ENCODE results near the gene LRBA.
"Not testable (repeated sequence)": the region's sequence is repeated elsewhere in the genome, so short reads cannot be mapped to it uniquely, and the experiment has no call there.

Gene LRBA

DNA sequence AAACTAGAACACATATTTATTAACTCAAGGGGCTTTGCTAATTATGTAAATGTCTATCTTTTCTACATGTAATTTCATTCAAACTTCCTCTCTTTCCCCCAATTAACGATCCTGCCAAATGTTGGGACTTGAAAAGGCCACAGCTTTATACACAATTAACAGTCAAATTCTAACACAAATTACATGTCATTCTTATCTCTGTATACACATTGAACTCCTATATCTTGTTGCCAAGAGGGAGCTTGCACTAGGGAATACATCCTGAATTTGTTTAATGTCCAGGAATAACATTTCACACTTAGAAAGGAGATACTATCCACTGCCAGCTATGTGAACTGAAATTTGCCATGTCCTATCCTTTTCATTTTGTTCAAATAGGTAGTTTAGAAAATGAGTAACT, 472.0 kb downstream of the LRBA start:
- no peak for DNase-seq

DNA sequence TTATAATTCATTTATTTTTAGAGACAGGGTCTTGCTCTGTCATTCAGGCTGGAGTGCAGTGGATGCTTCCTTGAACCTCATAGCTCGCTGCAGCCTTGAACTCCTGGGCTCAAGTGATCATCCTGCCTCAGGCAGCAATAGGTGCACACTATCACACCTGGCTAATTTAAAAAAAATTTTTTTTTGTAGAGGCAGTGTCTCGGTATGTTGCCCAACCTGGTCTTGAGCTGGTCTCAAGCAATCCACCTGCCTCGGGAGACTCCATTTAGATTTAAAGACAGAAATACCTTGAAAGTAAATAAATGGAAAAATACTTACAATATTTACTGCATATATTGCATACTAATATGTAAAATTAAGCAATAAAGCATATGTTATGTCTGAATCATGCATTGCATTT, 473.4 kb downstream of the LRBA start:
- no peak for DNase-seq

DNA sequence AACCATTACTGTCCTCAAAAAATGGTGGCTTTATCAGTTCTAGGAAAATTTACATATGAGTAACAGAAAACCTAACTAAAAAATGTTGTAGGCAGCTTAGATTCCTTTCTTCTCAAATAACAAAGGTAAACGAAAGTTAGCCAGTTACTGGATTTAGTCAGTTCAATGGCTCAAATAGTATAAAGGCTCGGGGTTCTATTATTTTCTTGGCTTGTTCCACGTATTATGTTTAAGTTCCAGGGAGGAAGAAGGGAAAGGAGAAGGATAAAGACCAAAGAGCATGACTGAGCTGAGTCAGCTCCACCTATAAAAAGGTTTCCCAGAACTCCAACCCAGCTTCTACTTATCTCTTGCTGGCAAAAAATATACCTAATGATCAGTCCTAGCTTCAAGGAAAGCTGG, 474.1 kb downstream of the LRBA start:
- DNase-seq = no peak

DNA sequence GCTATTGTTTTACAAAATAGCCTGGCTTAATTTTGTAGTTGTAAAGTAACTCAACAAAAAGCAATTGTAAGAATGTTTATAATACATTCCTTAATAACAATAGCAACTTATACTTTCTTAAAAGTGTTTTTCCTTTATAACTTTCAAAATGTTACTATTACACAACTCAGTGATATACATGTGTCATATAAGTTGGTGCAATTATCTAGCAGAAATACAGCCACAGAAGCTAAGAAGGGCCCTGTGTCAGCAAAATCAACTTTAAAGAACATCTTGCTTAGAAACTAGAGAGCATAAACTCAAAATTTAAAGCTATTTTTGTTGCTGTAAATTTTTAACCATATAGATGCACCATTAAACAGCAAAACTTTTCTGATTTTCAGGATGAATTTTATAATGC, 474.5 kb downstream of the LRBA start:
- no peak for DNase-seq

DNA sequence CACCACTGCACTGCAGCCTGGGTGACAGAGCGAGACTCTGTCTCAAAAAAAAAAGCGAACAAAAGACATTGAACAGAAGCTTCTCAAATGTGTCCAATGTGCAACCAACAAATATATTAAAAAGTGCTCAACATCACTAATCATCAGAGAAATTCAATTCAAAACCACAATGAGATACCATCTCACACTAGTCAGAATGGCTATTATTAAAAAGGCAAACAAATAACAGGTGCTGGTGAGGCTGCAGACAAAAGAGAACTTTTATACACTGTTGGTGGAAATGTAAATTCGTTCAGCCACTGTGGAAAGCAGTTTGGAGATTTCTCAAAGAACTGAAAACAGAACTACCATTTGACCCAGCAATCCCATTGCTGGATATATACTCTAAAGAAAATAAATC, 477.2 kb downstream of the LRBA start:
- DNase-seq = not testable (repeated sequence)

DNA sequence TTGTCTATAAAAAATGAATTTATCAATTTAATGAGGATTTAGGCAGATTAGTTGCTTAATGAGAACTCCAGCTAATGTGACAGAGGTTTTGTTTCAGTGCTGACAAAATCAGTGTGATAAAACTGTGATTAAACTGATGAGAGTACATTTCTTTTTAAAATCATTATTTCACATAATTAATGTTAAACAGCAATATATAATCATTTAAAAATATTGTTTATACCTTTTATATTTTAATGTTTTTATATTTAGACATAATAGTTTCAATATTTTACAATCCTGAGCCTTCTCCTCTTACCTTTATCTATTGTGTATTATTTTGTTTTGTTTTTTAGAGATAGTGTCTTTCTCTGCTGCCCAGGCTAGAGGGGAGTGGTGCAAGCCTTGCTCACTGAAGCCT, 480.3 kb downstream of the LRBA start:
- DNase-seq = no peak

DNA sequence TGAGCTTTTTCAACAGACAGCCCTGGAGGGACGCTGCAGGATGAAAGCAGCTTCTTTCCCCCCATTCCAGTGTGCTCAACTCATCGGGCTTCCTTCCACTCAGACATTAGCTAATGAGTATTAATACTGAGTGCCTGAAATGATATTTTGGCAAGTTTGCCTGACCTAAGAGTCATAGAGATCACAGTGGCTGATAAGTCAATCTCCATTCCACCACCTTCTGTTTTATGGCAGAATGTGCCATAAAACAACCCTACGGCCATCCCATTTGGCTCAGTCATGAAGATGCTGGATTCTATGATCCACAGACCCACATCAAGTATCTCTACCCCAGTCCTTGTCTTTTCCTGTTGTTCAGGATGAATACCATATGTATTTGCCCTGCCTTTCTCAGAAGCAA, 481.4 kb downstream of the LRBA start:
- DNase-seq = no peak

DNA sequence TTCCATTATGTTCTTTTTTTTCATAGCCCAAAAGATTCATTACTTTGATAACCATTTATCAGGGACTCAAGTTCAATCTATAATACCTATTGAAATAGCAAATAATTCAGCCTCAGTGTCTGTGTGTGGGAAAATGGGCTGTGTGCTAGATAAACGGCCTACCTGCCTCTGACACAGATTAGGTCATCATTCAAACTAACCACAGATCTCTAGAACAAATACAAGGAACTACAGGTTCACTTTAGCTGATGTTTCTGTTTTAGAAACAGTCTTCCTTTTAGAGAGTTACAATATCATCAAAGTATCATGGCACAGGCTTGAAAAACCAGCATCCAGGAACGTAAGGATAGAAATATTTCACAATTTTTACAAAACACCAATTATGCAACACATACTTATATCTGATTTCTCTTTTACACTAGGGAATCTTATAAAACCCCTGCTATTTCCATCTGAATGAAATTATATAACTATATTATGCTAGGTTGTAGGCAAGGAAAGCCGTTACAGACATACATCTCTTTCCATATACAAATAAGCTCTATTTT, 489.7 kb downstream of the LRBA start:
- no peak for DNase-seq

DNA sequence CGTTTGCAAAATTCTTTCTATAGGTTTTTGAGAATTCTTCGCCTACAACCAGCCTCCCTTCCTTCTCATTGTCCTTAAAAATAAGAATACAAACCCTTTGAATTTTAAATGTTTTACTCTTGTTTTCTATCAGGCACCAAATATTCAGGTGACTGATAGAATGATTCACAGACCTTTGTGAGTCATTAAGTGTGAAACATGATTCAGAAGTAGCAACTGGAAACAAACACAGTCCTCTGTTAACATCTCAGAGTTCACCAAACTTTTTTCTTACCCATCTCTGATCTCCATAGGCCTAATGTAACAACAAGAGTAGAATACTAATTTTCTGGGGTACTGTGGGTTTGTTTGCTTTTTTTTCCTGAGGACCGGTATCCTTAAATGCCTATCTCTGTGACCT, 496.5 kb downstream of the LRBA start:
- no peak for DNase-seq

DNA sequence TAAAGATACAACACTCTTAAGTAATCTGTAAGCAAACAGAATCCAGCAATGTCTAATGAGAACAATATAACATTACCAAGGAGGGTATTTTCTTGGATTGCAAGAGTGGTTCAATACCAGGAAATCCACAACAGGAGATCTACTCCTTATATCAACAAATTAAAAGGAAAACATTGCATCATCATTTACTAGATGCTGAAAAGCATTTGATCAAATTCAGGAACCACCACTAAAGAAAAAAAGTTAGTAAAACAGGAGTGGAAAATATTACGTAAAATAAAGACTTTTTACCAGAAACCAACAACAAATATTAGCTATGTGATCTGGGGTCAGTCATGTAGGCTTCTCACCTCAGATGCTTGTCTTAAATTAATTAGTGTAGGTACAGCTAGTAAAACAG, 499.9 kb downstream of the LRBA start:
- no peak for DNase-seq

DNA sequence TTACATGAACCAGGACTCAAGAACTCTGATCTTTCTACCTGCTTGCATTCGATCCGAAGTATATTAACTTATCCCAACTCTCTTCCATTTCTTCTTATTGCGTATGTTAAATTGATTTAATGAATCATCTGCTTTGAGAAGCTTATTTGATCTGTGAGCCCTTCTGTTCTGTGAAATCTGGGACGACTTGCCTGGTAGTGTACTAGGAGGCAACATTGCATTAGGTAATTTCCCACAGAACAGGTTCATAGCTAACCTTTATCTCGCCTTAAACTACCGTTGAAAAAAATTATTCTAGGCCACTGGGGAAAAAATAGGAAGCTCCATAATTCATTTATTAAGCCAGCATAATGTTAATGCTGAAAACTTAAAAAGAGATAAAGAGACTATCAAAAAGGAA, 500.4 kb downstream of the LRBA start:
- no peak for DNase-seq

DNA sequence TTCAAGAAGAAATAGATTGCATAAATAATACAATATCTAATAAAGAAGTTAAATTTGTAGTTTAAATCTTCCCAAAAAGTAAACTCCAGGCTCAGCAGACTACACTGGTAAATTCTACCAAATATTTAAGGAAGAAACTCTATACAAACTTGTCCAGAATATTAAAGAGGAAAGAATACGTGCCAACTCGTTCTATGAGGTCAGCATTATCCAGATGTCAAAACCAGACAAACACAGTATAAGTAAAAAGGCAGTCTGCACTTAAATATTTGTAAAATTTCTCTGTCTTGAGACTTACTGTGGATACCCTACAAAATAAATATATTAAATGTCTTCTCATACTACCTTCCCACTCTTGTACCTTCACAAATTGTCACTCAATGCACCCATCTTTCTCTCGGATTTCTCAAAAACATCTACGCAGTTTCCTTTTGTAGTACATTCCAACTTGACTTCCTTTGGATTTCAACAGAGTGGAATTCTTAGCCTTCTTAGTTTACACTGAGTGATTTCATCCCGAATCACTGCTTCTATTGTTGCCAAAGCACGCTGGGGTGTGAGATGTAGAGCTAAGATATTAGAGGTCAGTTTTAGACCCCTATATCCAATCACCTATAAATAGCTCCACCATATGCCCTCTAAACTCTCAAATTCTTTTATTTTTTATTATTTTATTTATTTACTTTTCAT, 504.8 kb downstream of the LRBA start:
- no peak for DNase-seq

DNA sequence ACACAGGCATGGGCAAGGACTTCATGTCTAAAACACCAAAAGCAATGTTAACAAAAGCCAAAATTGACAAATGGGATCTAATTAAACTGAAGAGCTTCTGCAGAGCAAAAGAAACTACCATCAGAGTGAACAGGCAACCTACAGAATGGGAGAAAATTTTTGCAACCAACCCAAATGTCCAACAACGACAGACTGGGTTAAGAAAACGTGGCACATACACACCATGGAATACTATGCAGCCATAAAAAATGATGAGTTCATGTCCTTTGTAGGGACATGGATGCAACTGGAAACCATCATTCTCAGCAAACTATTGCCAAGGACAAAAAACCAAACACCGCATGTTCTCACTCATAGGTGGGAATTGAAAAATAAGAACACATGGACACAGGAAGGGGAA, 507.4 kb downstream of the LRBA start:
- not testable (repeated sequence) for DNase-seq

DNA sequence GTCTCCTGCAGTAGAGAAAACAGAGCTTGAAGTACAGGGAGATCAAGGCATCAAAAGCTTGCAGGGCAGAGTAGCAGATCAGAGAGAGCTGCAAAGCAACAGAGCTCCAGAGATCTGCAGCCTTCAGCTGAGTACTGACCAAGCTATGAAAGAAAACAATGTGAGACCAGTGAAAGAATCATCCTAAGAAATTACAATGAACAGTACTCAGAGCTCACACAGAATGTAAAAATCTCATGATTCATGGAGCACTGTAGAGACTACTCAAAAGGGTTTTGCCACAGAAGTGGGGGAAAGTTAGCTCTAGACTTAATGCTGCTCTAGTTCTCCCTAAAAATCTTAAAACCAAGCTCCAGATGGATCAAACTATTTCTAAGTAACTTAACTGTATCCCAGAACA, 513.1 kb downstream of the LRBA start:
- DNase-seq = no peak

DNA sequence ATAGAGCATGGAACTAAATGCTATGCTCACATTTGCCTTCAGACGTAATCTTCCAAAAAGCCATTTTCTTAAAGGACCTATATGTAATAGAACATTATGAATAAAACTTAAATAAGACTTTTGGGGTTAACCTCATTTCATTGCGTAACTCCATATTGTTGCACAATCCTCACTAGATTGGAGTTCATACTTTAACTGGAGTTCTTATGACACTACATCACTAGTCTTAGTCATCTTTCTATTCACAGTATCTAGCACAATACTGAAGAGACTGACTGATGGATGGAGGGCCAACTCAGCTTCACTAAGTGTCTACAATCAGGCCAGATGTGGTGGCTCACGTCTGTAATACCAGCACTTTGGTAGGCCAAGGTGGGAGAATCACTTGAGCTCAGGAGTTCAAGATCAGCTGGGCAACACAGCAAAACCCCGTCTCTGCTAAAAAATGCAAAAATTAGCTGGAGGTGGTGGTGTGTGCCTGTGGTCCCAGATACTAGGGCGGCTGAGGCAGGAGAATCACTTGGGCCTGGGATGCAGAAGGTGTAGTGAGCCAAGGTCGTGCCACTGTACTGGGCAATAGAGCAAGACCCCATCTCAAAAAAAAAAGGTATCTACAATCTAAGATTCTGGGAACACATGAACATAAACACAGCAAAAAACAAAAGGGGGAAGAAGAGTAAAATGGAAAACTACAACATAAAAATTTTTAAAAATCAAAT, 513.9 kb downstream of the LRBA start:
- DNase-seq = no peak

DNA sequence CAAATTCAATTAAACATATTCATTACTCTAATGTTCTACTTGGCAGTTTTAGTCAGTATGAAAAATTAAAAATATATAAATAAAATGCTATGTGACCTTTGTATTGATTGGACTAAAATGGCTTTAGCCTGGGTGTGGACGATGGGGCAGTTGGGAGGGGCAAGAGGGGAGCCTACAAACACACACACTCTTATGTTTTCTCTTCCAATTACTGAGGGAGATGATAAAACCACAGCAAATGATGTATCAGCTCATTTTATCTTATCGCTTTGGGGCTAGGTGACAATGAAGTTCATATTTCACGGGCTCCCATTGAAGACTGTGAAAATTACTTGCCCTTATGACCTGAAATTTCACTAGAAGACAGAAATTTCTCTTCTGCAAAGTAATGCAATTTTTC, 517.5 kb downstream of the LRBA start:
- no peak for DNase-seq

DNA sequence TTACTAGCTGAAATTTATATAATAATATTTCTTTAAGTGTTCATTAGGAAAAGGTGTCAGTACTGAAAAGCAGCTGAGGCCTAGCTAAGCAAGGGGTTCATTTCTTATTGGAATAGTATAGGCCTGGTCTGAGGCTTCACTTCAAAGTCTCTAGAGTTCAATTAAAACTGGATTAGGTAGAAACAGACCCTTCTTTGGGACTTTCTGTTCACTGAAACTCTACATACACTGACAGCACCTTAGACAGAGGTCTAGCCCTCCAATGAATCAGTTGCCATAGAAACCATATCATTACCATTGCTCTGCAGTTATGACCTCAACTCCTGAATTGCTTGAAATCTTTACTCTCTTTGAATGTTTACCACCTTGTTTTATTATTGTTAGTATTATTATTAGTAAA, 519.5 kb downstream of the LRBA start:
- no peak for DNase-seq

DNA sequence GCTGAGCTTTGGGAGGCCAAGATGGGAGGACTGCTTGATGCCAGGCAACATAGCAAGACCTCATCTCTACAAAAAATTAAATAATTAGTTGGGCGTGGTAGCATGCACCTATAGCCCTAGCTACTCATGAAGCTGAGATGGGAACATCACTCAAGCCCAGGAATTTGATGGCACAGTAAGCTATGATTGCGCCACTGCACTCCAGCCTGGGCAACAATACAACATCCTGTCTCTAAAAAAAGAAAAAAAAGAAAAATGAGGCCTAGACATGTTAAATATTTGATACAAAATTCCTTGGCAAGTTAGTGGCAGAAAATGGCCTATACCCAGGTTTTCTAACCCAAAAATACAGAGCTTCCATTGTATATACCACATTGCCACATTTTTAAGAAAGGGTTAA, 521.2 kb downstream of the LRBA start:
- DNase-seq = no peak

DNA sequence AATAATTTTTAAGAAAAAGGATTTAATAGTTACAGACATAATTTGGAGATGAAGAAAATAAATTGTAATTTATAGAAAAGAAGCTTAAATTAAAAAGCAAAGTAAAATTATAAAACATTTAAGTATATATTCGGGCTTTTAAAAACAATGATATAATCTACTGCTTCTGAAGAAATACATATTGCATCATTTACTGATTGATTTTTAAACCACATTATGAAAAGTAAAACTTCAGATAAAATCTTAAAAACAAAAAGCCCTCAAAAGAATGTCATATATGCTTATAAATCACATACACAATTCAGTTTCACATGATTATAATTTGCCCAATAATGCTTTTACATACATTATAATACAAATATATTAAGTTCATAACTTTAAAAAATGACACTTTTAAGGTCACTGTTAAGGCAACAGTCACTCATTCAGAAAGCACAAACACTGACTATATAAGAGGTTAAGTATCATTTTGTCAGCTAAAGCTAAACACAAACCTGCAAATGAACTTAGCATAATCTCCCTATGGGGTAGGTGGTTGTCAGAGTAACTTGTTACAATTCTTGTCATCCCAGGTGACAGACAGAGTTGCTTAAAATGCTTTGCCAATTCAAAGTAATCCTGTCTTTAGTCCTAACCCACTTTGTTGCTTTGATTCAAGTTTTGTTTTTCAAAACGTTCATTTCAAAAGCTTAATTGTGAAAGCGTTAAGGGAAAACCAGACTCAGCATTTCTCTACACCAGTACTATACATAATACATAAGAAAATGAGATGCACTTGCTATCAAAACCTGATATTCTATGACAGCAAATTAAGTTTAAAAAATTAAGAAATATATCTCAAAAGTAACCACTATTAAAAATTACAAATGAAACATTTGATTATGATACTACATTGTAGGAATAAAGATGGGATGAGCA, 523.7 kb downstream of the LRBA start:
- no peak for DNase-seq

DNA sequence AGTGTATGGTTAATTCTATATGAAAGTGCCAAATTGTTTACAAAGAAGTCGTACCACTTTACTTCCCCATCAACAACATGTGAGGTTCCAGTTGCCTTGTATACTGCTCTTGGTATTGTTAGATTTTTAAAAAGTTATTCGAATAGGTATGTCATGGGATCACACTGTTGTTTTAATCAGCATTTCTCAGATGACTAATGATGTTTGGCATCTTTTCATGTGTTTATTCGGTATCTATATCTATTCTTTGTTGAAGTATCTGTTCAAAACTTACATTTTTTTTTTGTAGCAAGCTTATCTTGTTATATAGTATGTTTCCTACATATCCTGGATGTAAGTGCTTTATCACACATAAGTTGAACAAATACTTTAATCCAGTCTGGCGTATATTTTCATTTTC, 532.5 kb downstream of the LRBA start:
- DNase-seq = no peak

DNA sequence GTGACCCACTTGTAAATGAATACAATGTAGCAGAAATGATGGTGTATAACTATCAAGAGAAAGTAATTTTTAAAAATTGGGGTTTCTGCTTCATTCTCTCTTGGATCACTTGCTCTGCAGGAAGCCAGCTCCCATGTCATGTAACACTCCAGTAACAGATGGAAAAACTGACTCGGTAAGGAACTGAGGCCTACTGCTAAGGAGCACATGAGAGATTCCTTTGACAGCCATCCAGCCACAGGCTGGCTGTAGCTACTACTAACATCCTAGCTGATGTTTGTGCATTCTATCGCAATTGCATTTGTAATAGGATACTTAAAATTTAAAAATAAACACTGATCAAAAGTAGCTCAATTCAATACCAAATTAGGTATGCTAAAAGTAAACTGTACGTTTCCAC, 535.4 kb downstream of the LRBA start:
- no peak for DNase-seq

DNA sequence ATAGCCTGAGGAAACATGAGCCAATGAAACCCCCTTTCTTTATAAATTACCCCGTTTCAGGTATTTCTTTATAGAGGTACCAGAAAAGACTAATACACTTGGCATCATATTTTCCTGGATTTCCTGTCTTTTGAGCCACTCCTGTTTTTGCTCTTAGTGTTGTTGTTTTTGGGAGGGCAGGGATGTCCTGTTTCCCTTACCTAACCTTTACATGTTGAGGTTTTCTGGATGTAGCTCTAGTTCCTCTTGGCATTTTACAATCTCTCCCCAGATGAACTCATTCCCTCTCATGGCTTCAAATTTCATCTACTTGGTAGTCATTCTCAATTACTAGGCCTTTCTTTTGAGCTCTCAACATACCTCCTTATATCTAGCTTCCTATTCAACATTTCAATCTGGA, 537.2 kb downstream of the LRBA start:
- no peak for DNase-seq

DNA sequence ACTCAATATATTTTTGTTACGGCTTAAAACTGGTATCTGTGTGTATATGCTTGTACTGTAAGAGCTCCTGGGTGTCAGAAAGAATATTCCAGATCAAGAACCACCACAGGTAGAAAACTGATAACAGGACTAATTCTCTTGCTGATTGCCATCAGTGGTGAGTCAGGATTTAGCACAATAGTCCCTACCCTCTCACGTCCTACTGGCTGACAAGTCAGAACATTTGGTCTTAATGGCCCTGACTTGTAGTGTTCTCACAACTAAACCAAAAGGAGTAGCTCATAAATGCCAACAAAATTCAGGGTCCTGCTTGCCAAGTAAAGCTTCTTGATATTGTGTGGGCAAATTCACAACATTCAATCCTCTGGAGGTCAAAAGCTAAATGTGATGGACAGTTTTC, 538.3 kb downstream of the LRBA start:
- no peak for DNase-seq

DNA sequence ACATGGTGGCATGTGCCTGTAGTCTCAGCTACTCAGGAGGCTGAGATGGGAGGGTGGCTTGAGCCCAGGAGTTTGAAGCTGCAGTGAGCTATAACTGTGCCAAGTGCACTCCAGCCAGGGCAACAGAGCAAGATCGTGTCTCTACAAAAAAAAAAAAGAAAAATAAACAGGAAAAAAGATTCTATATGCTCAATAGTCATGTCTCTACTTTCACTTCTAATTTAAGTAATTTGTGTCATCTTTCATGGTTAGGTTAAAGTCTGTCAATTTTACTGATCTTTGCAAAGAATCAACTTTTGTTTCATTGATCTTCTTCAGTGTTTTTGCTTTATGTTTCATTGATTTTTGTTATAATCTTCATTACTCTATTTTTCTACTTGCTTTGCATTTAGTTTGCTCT, 539.3 kb downstream of the LRBA start:
- DNase-seq = no peak

All from stimulated activated CD4-positive, alpha-beta T cell treated with anti-CD3 and anti-CD28 coated beads, Interleukin-2, amount 100 ng/mL, for 48 hours (primary cell).